GM06990 (cell line): ENCODE data around the gene GPR162.
A peak's percentile ranks its signal among the peaks of the same experiment; 100 is the strongest.

Experiments
- DNase-seq: peaks from one replicate; pipeline ENCODE4 v3.0.0-alpha.2; 2011; ENCODE audit not compliant: insufficient read length; ENCODE audit errors: extremely low read depth
- H3K27me3 ChIP-seq: replicated peaks from 2 replicates; pipeline ENCODE4 v1.6.0; 2011; ENCODE audit warnings: low read length; ENCODE audit not compliant: control insufficient read depth, insufficient read depth
- H3K36me3 ChIP-seq: 2 replicates; pipeline ENCODE4 v1.5.1; 2011; ENCODE audit warnings: low read length; ENCODE audit not compliant: control insufficient read depth, insufficient read depth
- H3K4me3 ChIP-seq: replicated peaks from 2 replicates; pipeline ENCODE4 v1.5.1; 2011; ENCODE audit warnings: low read depth, mild to moderate bottlenecking, control low read depth, low read length
- CTCF ChIP-seq: IDR thresholded peaks from 2 replicates; pipeline ENCODE4 v1.5.1; 2011; ENCODE audit warnings: low read length, control low read depth, mild to moderate bottlenecking, inconsistent platforms; ENCODE audit not compliant: insufficient read depth, poor library complexity, severe bottlenecking

GPR162 gene

GRCh38 chr12:6821591-6822425 is at the start of gene GPR162:
TSS of gene GPR162 (plus strand) at chr12:6821821. CDS start at chr12:6823899, 2,078 bp downstream.
- no peak within 1 kb of the TSS for H3K4me3 ChIP-seq
- DNase-seq: no peak
- H3K27me3 ChIP-seq: peaks cover 8% of the 10 kb centered on the region
- H3K36me3 ChIP-seq: no peaks in the 10 kb centered on the region
- no peak for TF ChIP-seq CTCF

- no peak for TF ChIP-seq CTCF
- Histone ChIP-seq H3K4me3 (peak within 1 kb of the TSS; percentile 45), H3K36me3 (no peaks in the 10 kb centered on the region; the same call in none of the 2 replicates), H3K27me3 (no peaks in the 10 kb centered on the region)
- no peak for DNase-seq
These were observed 49.3 kb upstream of the GPR162 start, which contains the start of gene LAG3 for GRCh38 chr12:6772331-6772695. TSS of gene LAG3 (plus strand) at chr12:6772520. CDS start at chr12:6772853, 333 bp downstream.

- TF ChIP-seq CTCF: no peak
- H3K36me3 ChIP-seq: no peaks in the 10 kb centered on the region; the same call in none of the 2 replicates
- H3K4me3 ChIP-seq: peak overlapping the region; percentile 45
- no peak for DNase-seq
- H3K27me3 ChIP-seq: no peaks in the 10 kb centered on the region
These were observed 48.7 kb upstream of the GPR162 start for GRCh38 chr12:6772726-6773589.

- peak overlapping the region; percentile 45 for H3K4me3 ChIP-seq
- no peaks in the 10 kb centered on the region; the same call in none of the 2 replicates for H3K36me3 ChIP-seq
- no peak for TF ChIP-seq CTCF
- DNase-seq: no peak
- H3K27me3 ChIP-seq: no peaks in the 10 kb centered on the region
These were observed 47.9 kb upstream of the GPR162 start for GRCh38 chr12:6773590-6774351.

- H3K4me3 ChIP-seq: no peak overlapping the region
- no peaks in the 10 kb centered on the region for H3K27me3 ChIP-seq
- TF ChIP-seq CTCF: no peak
- H3K36me3 ChIP-seq: no peaks in the 10 kb centered on the region; the same call in none of the 2 replicates
- no peak for DNase-seq
These were observed 47.0 kb upstream of the GPR162 start for GRCh38 chr12:6774499-6775062.
